Measurements from ENCODE around the gene MYO1H. TPM values are rescaled to one million over a fixed set of nuclear protein-coding genes. Genes with fewer than 3 reads are reported as not detected.
A peak's percentile ranks its signal among the peaks of the same experiment; 100 is the strongest.
"Not testable (repeated sequence)": the region's sequence is repeated elsewhere in the genome, so short reads cannot be mapped to it uniquely, and the experiment has no call there.

Gene MYO1H
- total and polyA plus RNA-seq, 2 of the 13 experiments (the other 11 are each of a cell fraction or from before 2014, with no cell fraction given) = not detected

DNA sequence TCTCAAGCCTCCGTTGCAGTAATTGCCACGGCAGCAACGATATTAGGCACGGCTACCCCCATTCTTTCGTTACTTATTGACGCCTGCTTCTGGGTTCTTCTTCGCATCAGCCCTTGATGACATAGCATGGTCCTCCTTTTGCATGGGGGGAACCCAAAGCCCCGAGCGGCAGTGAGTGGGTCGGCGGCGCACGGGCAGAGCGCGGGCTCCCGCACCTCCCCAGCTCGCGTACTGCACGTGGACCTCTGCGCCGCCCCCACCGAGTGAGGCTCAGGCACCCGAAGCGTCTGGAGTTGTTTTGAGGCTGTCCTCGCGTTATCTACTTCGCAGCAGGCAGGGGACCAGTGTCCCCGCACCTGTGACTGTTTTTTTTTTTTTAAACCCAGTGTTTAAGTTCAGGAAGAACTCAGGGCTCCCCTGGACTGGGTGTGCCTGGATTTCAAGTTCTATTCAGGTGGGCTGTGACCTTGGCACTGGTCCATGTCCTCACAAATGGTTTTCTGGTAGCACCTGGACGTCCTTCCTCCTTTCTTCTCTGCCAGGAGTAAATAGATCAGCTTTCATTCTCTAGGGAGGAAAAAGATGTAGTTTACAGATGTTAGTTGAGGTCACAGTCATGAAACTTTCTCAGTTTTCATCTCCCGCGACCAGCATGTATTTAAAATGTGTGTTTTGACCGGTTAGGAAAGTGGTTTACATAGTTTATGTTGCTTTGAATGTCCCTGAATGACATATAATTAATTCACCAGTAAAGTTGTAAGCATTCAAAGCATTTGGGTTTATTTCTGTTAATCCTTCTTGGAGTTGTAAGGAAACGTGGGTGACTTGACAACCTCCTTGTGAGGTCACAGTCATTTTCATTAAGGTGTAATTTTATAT lies 37.2 kb upstream of the MYO1H start (continued):
- TF ChIP-seq ZSCAN21 (CRISPR knock-in tag; IDR thresholded peaks at IDR 0.05; ENCODE audit: borderline replicate concordance) = no peak
- TF ChIP-seq NFIC (IDR thresholded peaks at IDR 0.05; ENCODE audit: low read length) = no peak
- peak; percentile 43; the same call in 1 of the 2 replicates for TF ChIP-seq GABPB1 (CRISPR knock-in tag; IDR thresholded peaks at IDR 0.05)
- TF ChIP-seq, protein P1, sequence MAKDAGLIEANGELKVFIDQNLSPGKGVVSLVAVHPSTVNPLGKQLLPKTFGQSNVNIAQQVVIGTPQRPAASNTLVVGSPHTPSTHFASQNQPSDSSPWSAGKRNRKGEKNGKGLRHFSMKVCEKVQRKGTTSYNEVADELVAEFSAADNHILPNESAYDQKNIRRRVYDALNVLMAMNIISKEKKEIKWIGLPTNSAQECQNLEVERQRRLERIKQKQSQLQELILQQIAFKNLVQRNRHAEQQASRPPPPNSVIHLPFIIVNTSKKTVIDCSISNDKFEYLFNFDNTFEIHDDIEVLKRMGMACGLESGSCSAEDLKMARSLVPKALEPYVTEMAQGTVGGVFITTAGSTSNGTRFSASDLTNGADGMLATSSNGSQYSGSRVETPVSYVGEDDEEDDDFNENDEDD (CRISPR knock-in tag; IDR thresholded peaks at IDR 0.05; ENCODE audit: borderline replicate concordance) = peak; percentile 25; the same call in 1 of the 2 replicates
- TF ChIP-seq, protein P2, sequence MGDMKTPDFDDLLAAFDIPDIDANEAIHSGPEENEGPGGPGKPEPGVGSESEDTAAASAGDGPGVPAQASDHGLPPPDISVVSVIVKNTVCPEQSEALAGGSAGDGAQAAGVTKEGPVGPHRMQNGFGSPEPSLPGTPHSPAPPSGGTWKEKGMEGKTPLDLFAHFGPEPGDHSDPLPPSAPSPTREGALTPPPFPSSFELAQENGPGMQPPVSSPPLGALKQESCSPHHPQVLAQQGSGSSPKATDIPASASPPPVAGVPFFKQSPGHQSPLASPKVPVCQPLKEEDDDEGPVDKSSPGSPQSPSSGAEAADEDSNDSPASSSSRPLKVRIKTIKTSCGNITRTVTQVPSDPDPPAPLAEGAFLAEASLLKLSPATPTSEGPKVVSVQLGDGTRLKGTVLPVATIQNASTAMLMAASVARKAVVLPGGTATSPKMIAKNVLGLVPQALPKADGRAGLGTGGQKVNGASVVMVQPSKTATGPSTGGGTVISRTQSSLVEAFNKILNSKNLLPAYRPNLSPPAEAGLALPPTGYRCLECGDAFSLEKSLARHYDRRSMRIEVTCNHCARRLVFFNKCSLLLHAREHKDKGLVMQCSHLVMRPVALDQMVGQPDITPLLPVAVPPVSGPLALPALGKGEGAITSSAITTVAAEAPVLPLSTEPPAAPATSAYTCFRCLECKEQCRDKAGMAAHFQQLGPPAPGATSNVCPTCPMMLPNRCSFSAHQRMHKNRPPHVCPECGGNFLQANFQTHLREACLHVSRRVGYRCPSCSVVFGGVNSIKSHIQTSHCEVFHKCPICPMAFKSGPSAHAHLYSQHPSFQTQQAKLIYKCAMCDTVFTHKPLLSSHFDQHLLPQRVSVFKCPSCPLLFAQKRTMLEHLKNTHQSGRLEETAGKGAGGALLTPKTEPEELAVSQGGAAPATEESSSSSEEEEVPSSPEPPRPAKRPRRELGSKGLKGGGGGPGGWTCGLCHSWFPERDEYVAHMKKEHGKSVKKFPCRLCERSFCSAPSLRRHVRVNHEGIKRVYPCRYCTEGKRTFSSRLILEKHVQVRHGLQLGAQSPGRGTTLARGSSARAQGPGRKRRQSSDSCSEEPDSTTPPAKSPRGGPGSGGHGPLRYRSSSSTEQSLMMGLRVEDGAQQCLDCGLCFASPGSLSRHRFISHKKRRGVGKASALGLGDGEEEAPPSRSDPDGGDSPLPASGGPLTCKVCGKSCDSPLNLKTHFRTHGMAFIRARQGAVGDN (CRISPR knock-in tag; IDR thresholded peaks at IDR 0.05) = peak; percentile 70

- H3K79me2 ChIP-seq (ENCODE audit: insufficient read depth, low read length); H3K9me3 ChIP-seq (ENCODE audit: low read length); H3K4me2 ChIP-seq (ENCODE audit: low read depth, low read length); in situ Hi-C loops (cut with HindIII; ENCODE audit: extremely low pct_ligation_motif_present, low pct_unique_long_range_greater_than_20kb); H2AFZ ChIP-seq (ENCODE audit: low read length); POLR2A ChIA-PET; H3K9ac ChIP-seq (ENCODE audit: insufficient read depth, low read depth, low read length); H3K36me3 ChIP-seq (replicated peaks in 1 of 2; ENCODE audit: control insufficient read depth in 1 of 2, insufficient read depth in 2 of 2, low read length in 2 of 2); ATAC-seq; CTCF ChIA-PET (ENCODE audit: low intra/inter-chr PET ratio, low total read pairs); H4K20me1 ChIP-seq (ENCODE audit: insufficient read depth, low read length); FAIRE-seq; intact Hi-C loops (cut with micrococcal nuclease; ENCODE audit: unreplicated experiment); H3K4me3 ChIP-seq (replicated peaks in 1 of 3; ENCODE audit: insufficient read depth in 1 of 3, low read depth in 2 of 3, low read length in 3 of 3); H3K4me1 ChIP-seq (ENCODE audit: insufficient read depth, low read length); DNase-seq (ENCODE audit: low spot score); BruUV-seq (replicated peaks); H3K27ac ChIP-seq (ENCODE audit: extremely low read length, insufficient read depth, low read length); H3K27me3 ChIP-seq (ENCODE audit: control insufficient read depth in 1 of 2, insufficient read depth in 2 of 2, low read length in 2 of 2): not testable (repeated sequence)
- 45% methylated on average over 8 of the region's 8 CpGs for WGBS (ENCODE audit: low lambda C conversion rate)
Measured at GRCh38 chr12:109321294-109321693, 26.4 kb upstream of the MYO1H start.

All from HepG2 (cell line).